CMK (cell line): Measurements from ENCODE around the gene SLC2A5.

Experiments
- DNase-seq: peaks from one replicate; pipeline ENCODE4 v3.0.0-alpha.2; 2010; ENCODE audit warnings: low read depth

SLC2A5 gene

DNA sequence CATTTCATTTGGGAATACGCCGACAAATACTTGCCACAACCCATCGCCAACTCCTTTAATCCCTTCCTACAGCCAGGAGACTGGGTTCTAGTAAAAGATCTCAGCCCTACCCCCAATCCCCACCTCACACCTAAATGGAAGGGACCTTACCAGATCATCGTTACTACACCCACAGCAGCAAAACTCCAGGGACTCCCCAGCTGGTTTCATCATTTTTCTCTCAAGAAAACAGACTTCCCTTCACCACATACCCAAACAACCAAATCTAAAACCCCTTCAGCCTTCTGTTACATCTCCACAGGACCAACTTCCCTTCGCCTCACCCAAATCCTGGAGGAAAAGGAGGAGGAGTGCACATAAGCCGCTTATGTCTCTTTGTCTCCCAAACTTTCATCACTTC lies 23.7 kb upstream of the SLC2A5 start:
- no peak for DNase-seq

DNA sequence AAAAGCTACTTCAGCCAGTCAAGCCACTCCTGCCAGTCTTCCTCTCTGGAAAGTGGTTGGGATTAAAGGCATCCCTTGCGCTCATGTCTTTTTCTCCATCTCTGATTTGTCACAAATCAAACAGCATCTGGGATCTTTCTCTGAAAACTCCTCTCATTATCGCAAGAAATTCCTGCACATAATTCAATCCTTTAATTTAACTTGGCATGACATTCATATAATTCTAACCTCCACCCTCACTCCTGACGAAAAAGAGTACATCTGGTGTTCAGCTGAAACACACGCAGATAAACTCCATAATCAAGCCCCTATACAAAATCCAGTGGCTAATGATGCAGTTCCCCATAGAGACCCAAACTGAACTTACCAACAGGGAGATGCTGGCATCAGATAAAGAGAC lies 19.4 kb upstream of the SLC2A5 start:
- no peak for DNase-seq

DNA sequence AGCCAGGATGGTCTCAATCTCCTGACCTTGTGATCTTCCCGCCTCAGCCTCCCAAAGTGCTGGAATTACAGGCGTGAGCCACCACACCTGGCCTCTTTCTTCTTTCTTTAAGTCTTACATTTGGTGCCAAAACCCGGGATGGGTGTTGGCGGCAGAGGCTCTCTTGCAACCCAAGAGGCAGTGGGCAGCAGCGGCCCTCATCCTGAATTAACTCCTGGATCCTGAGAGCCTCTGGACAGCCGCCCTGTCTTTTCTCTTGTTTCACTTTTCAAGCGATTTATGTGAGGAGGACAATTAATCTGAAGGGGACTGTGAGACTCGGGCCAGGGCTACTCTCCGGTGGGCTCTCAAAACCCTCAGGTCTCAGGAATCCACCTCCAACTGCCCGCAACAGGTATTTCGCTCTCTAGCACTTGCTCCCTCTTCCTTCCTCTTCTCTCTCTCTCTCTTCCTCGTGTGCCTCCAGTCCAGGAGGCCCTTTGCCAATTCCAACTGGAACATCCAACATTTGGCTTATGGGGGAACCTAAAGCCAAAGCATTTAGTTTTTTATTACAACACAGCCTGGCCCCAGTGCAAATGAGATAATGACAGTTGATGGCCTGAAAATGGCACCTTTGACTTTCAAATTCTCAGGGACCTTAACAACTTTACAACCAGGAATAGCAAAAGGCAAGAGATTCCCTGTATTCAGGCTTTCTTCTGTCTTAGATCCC lies 18.1 kb upstream of the SLC2A5 start:
- DNase-seq, result no peak

- DNase-seq, result no peak
These were observed 17.4 kb upstream of the SLC2A5 start for GRCh38 chr1:9086796-9087195.

DNA sequence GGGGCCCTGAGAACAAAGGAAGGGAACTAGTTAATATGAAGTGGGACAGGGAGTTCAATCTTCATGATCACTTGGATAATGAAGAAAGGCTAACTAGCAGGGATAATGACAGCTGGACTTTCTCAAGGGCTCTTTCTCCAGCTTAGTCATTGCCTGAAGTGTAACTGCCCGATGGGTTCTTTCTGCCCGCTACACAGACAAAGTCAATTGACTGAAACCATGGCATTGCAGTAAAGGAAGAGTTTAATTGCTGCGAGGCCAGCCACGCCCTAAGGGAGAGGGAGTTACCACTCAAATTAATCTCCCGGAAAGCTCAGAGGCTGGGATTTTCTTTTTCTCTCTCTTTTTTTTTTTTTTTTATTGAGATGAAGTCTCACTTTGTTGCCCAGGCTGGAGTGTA lies 16.6 kb upstream of the SLC2A5 start:
- no peak for DNase-seq

- DNase-seq, result no peak
These were observed 16.0 kb upstream of the SLC2A5 start for GRCh38 chr1:9085306-9085940.

- DNase-seq, result no peak
These were observed 15.5 kb upstream of the SLC2A5 start for GRCh38 chr1:9084906-9085305.

GRCh38 chr1:9081473-9081872 lies 12.0 kb upstream of the SLC2A5 start:
- no peak for DNase-seq

DNA sequence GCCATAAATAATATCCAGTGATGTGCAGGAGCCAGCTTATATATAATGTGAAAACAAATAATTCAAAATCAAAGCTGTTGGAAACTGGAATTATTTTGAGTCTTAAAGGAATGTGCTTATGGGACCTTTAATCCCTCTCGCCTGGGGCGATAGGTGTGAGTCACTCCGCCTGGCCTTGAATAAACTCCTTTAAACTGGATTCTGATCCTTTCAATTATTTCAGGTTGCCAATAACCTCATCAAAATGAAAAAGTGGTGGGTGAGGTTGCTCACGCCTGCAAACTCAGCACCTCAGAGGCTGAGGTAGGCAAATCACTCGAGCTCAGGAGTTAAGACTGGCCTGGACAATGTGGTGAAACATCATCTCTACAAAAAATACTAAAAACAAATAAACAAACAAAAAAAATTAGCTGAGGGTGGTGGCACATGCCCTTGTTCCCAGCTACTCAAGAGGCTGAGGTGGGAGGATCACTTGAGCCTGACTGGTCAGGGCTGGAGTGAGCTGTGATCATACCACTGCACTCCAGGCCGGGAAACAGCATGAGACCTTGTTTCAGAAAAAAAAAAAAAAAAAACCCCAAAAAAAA lies 11.4 kb upstream of the SLC2A5 start:
- DNase-seq, result no peak

GRCh38 chr1:9079988-9080704 lies 10.7 kb upstream of the SLC2A5 start:
- DNase-seq, result no peak

GRCh38 chr1:9078752-9079500 lies 9.5 kb upstream of the SLC2A5 start:
- no peak for DNase-seq

GRCh38 chr1:9078015-9078751 lies 8.7 kb upstream of the SLC2A5 start:
- DNase-seq, result no peak

- no peak for DNase-seq
These were observed 5.6 kb upstream of the SLC2A5 start for GRCh38 chr1:9075022-9075421.

GRCh38 chr1:9073143-9073542 lies 3.7 kb upstream of the SLC2A5 start:
- DNase-seq, result no peak

DNA sequence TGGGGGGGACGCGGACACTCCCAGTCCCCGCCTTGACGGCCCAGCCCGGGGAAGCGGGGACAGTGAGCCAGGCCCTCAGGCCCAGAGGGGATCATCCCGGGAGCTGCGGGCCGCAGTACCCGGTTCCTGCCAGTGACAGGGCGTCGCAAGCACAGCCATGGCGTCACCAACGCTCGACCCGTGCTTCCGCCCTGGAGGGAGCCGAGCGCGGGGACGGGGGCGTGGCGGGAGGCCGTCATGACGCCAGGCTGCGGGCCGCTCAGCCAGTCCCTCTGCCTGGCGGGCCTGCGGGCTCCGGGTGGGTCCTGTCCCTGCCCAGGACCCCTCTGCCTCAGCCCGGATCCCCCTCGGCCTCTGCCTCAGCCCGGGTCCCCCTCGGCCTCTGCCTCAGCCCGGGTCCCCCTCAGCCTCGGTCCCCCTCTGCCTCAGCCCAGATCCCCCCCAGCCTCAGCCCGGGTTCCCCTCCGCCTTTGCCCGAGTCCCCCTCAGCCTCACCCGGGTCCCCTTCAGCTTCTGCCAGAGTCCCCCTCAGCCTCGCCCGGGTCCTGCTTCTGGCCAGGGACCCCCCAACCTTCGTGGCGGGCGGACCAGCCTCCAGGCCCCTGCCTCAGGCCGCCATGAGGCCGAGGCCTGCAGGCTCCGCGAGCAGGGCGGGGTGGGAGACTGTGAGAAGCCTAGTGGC lies 2.3 kb upstream of the SLC2A5 start:
- no peak for DNase-seq

GRCh38 chr1:9070486-9070885 lies 1.1 kb upstream of the SLC2A5 start:
- no peak for DNase-seq

DNA sequence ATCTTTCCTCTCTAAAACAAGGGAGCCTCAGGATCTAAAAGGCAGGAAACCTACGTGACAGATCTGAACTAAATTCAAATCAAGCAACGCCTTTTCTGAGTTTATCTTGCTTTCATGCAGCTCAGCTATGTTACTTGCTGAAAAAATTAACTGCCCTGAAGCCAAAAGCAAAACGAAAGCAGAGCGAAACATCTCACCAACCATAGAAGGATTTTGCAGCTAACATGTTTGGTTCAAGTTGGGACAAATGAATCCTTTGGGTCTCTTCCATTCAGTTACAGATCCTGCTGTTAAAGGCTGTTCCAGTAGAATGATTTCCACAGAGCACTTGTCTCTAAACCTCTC lies 482 bp downstream of the SLC2A5 start:
- no peak for DNase-seq

GRCh38 chr1:9066945-9067807 lies 2.3 kb downstream of the SLC2A5 start:
- no peak for DNase-seq

GRCh38 chr1:9065213-9065751 lies 4.2 kb downstream of the SLC2A5 start:
- DNase-seq, result no peak

DNA sequence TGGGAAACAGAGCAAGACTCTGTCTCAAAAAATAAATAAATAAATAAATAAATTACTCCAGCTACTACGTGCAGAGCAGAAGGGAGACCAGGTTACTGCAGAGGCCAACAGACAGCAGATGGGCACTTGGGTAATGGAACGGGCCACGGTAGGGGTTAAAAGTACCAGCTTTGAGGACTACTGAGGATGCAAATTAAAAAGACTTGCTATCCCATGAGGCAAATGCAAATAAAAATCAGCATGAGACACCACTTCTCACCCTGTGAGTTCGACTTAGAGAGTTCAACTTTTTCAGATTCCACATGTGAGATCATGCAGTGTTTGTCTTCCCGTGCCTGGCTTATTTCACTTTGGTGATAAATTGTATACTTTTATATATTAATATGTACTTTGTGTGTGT lies 6.6 kb downstream of the SLC2A5 start:
- no peak for DNase-seq
